ENCODE data around the gene GRHL1.

DNA sequence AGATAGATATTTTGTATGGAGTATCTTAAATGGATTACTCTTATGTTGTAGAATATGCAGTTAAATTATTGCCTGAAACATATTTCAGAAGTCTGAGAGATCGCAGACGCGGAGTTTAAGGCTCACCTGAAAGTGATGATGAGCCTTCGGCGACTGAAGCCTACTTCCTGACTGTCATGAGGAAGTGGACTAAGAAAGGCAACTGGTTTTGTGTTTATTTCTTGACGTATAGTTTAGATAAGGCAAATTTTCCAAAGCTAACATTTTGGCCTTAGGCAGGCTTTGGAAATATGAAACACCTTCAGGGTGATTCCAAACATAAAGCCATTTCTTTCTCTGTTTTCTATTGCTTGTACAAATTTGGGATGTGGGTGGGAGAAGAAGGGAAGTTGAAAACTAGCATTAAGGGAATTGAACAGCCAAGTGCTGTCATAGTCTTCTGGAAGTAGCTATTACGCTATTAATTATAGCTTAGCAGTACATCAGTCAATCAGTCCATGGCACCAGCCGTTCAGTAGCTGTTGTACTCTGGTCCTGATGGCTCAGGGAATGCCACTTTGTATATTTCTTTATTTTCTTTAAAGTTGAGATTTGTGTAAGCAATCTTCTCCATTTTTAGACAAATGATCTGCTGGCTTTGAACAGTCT, 1.5 kb downstream of the GRHL1 start:
- TF ChIP-seq, protein P1, sequence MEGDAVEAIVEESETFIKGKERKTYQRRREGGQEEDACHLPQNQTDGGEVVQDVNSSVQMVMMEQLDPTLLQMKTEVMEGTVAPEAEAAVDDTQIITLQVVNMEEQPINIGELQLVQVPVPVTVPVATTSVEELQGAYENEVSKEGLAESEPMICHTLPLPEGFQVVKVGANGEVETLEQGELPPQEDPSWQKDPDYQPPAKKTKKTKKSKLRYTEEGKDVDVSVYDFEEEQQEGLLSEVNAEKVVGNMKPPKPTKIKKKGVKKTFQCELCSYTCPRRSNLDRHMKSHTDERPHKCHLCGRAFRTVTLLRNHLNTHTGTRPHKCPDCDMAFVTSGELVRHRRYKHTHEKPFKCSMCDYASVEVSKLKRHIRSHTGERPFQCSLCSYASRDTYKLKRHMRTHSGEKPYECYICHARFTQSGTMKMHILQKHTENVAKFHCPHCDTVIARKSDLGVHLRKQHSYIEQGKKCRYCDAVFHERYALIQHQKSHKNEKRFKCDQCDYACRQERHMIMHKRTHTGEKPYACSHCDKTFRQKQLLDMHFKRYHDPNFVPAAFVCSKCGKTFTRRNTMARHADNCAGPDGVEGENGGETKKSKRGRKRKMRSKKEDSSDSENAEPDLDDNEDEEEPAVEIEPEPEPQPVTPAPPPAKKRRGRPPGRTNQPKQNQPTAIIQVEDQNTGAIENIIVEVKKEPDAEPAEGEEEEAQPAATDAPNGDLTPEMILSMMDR (IDR thresholded peaks at IDR 0.05; ENCODE audit: insufficient read depth, low read length, poor library complexity, severe bottlenecking): no peak
- no peak for TF ChIP-seq EZH2phosphoT487 (conservative IDR thresholded peaks at IDR 0.05; ENCODE audit: low read length)

Measured in SU-DHL-6 (cell line).